Hepatocyte (in vitro differentiated cells): ENCODE data around the gene DIRAS1.

Experiments
- EZH2 ChIP-seq: fragments of 200-600 bp; sonication (generic); IDR thresholded peaks from 2 replicates; pipeline ENCODE4 v1.6.1; 2016; ENCODE audit warnings: antibody characterized with exemption, mild to moderate bottlenecking, borderline replicate concordance
- EZH2phosphoT487 ChIP-seq: fragments of 200-600 bp; sonication (generic); IDR thresholded peaks from one replicate; pipeline ENCODE4 v1.6.1; 2018; ENCODE audit warnings: antibody characterized with exemption, mild to moderate bottlenecking, low read depth, moderate library complexity; ENCODE audit not compliant: unreplicated experiment, severe bottlenecking
- TF ChIP-seq, protein P1 (sequence below): fragments of 200-600 bp; sonication (generic); IDR thresholded peaks from 2 replicates; pipeline ENCODE4 v1.5.1; 2016; ENCODE audit warnings: antibody characterized with exemption, mild to moderate bottlenecking; ENCODE audit not compliant: poor library complexity

GRCh38 chr19:2680808-2681207 lies 40.4 kb downstream of the DIRAS1 start:
- TF ChIP-seq, protein P1, sequence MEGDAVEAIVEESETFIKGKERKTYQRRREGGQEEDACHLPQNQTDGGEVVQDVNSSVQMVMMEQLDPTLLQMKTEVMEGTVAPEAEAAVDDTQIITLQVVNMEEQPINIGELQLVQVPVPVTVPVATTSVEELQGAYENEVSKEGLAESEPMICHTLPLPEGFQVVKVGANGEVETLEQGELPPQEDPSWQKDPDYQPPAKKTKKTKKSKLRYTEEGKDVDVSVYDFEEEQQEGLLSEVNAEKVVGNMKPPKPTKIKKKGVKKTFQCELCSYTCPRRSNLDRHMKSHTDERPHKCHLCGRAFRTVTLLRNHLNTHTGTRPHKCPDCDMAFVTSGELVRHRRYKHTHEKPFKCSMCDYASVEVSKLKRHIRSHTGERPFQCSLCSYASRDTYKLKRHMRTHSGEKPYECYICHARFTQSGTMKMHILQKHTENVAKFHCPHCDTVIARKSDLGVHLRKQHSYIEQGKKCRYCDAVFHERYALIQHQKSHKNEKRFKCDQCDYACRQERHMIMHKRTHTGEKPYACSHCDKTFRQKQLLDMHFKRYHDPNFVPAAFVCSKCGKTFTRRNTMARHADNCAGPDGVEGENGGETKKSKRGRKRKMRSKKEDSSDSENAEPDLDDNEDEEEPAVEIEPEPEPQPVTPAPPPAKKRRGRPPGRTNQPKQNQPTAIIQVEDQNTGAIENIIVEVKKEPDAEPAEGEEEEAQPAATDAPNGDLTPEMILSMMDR = no peak
- no peak for TF ChIP-seq EZH2
- no peak for TF ChIP-seq EZH2phosphoT487
